Epithelial cell of proximal tubule (primary cell): ENCODE measurements around the gene SH3PXD2B. TPM values are rescaled to one million over a fixed set of nuclear protein-coding genes. Genes with fewer than 3 reads are reported as not detected.
"Not testable (repeated sequence)": the region's sequence is repeated elsewhere in the genome, so short reads cannot be mapped to it uniquely, and the experiment has no call there.

Source experiments
- DNase-seq: peaks from one replicate; pipeline ENCODE4 v3.0.0-alpha.2; 2011; ENCODE audit warnings: low read depth
- H3K4me3 ChIP-seq: 2 replicates; pipeline ENCODE4 v1.5.1; 2011; ENCODE audit warnings: low read depth, mild to moderate bottlenecking, low read length
- total RNA-seq: library from RNA; depleted of rRNA; stranded (reverse); fragments of >200 nt; gene quantifications from 2 replicates; pipeline ENCODE4 v1.2.3, GENCODE V29; 2015
- TF ChIP-seq, protein P1 (sequence below): conservative IDR thresholded peaks from 2 replicates; pipeline ENCODE4 v1.5.1; 2012; ENCODE audit warnings: low read depth, mild to moderate bottlenecking, low read length

SH3PXD2B gene
- total RNA-seq, 1 donor from 2014 or later = 23.7 TPM

GRCh38 chr5:172342918-172343317, 111.4 kb downstream of the SH3PXD2B start:
- TF ChIP-seq, protein P1, sequence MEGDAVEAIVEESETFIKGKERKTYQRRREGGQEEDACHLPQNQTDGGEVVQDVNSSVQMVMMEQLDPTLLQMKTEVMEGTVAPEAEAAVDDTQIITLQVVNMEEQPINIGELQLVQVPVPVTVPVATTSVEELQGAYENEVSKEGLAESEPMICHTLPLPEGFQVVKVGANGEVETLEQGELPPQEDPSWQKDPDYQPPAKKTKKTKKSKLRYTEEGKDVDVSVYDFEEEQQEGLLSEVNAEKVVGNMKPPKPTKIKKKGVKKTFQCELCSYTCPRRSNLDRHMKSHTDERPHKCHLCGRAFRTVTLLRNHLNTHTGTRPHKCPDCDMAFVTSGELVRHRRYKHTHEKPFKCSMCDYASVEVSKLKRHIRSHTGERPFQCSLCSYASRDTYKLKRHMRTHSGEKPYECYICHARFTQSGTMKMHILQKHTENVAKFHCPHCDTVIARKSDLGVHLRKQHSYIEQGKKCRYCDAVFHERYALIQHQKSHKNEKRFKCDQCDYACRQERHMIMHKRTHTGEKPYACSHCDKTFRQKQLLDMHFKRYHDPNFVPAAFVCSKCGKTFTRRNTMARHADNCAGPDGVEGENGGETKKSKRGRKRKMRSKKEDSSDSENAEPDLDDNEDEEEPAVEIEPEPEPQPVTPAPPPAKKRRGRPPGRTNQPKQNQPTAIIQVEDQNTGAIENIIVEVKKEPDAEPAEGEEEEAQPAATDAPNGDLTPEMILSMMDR = no peak
- no peak overlapping the region for H3K4me3 ChIP-seq
- no peak for DNase-seq

- H3K4me3 ChIP-seq = no peak overlapping the region
- no peak for DNase-seq
- TF ChIP-seq, protein P1 = no peak
Observed at GRCh38 chr5:172339264-172340180, 114.8 kb downstream of the SH3PXD2B start.

- DNase-seq = no peak
Observed at GRCh38 chr5:172336676-172337285, 117.5 kb downstream of the SH3PXD2B start.

DNA sequence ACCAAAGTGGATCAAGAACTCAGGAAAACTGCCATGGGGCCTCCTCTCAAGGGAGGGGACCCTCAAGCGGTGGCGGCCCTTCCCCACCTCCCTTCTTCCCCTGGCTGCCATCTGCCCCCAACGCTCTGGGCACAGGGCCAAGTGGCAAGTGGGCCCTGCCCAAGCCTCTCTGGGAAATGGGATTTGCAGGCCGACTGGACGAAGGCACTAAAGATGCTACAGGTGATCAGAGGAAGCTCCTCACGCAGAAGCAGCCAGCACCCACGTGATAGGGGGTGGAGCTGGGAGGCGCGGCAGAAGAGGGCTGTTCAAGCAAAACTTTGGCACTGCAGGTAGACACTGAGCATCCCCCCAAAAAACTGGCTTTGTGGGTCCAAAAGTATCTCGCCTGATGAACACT, 118.1 kb downstream of the SH3PXD2B start:
- no peak for DNase-seq
- TF ChIP-seq, protein P1 = no peak
- no peak overlapping the region for H3K4me3 ChIP-seq

More at GRCh38 chr5:172336676-172337285, 117.5 kb downstream of the SH3PXD2B start:
- TF ChIP-seq, protein P1 = no peak
- no peak overlapping the region for H3K4me3 ChIP-seq

GRCh38 chr5:172335721-172336120, 118.6 kb downstream of the SH3PXD2B start:
- TF ChIP-seq, protein P1 = no peak
- no peak overlapping the region for H3K4me3 ChIP-seq
- DNase-seq = no peak

GRCh38 chr5:172334641-172335040, 119.7 kb downstream of the SH3PXD2B start:
- TF ChIP-seq, protein P1 = no peak
- no peak for DNase-seq
- no peak overlapping the region for H3K4me3 ChIP-seq

DNA sequence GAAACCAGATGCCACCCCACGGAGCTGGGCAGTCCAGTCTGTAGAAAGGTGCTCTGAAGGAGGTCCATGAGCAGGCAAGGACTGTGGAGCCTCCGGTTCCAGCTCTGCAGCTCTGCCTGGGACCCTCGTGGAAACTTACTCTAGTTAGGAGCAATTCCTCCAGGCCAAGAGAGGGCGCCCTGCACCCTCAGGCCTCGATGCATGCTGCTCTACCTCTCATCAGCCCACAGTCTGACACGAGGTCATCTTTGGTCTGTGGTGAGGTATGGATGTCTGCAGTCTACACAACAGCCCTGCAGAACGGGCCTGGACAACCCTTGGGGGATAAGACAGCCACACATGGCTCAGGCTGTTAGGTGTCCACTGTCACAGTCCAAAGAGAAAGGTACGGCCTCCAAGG, 120.1 kb downstream of the SH3PXD2B start:
- H3K4me3 ChIP-seq = no peak overlapping the region
- DNase-seq = no peak
- TF ChIP-seq, protein P1 = no peak

- H3K4me3 ChIP-seq, DNase-seq: not testable (repeated sequence)
Observed at GRCh38 chr5:172326901-172327300, 127.4 kb downstream of the SH3PXD2B start.
